Spleen (tissue), 11 donors: Measurements from ENCODE around the gene MGA. TPM values are rescaled to one million over a fixed set of nuclear protein-coding genes. Genes with fewer than 3 reads are reported as not detected.

Experiments used
- DNase-seq: peaks from one replicate; pipeline ENCODE4 v3.0.0-alpha.2; 2020
- H3K27ac ChIP-seq, 8 donors: fragments of 200-600 bp; sonication (generic) in 7 of 8; 1 replicate in 4 of 8; 2 replicates in 4 of 8; pipeline versions ENCODE4 v1.5.0 to v1.8.0; 2016 to 2021; ENCODE audit warnings: inconsistent platforms in 4 of 8, mild to moderate bottlenecking in 4 of 8, moderate library complexity in 1 of 8
- H3K27me3 ChIP-seq, 7 donors: fragments of 200-600 bp; sonication (generic) in 6 of 7; replicated peaks in 1 of 7; 1 replicate in 4 of 7; 2 replicates in 3 of 7; pipeline versions ENCODE4 v1.5.0 to v1.8.0; 2016 to 2021; ENCODE audit warnings: inconsistent platforms in 3 of 7, mild to moderate bottlenecking in 1 of 7
- H3K36me3 ChIP-seq, 6 donors: fragments of 200-600 bp; sonication (generic) in 5 of 6; 1 replicate in 4 of 6; 2 replicates in 2 of 6; pipeline versions ENCODE4 v1.5.0 to v1.8.0; 2016 to 2021; ENCODE audit warnings: inconsistent platforms in 2 of 6
- H3K4me1 ChIP-seq, 6 donors: fragments of 200-600 bp; sonication (generic) in 5 of 6; 1 replicate in 3 of 6; 2 replicates in 3 of 6; pipeline versions ENCODE4 v1.5.0 to v1.8.0; 2016 to 2021; ENCODE audit warnings: inconsistent platforms in 3 of 6
- H3K4me3 ChIP-seq, 8 donors: fragments of 200-600 bp; sonication (generic) in 7 of 8; 1 replicate in 4 of 8; 2 replicates in 4 of 8; pipeline versions ENCODE4 v1.5.0 to v1.8.0; 2016 to 2021; ENCODE audit warnings: inconsistent platforms in 4 of 8, mild to moderate bottlenecking in 4 of 8, moderate library complexity in 2 of 8
- H3K9me3 ChIP-seq, 8 donors: fragments of 200-600 bp; sonication (generic) in 7 of 8; 1 replicate in 4 of 8; 2 replicates in 4 of 8; pipeline versions ENCODE4 v1.5.0 to v1.8.0; 2016 to 2021; ENCODE audit warnings: inconsistent platforms in 4 of 8
- CTCF ChIP-seq, 11 experiments: fragments of 200-600 bp in 7 of 11; fragments of 450-650 bp in 4 of 11; sonication (generic) in 4 of 11; IDR thresholded peaks in 8 of 11; conservative IDR thresholded peaks in 3 of 11; 1 replicate in 7 of 11; 2 replicates in 4 of 11; pipeline versions ENCODE4 v1.4.0 to v1.8.0; 2016 to 2021; ENCODE audit warnings: antibody characterized with exemption in 11 of 11, inconsistent platforms in 4 of 11, mild to moderate bottlenecking in 1 of 11
- POLR2A ChIP-seq, 3 donors: fragments of 450-650 bp; IDR thresholded peaks; one replicate each; pipeline ENCODE4 v1.5.1; 2017; ENCODE audit warnings: antibody characterized with exemption in 3 of 3, mild to moderate bottlenecking in 1 of 3
- POLR2AphosphoS5 ChIP-seq, 3 donors: sonication (generic); formaldehyde crosslinking; IDR thresholded peaks; one replicate each; pipeline ENCODE4 v1.5.1; 2017; ENCODE audit warnings: antibody characterized with exemption in 3 of 3
- WGBS, 5 donors: extraction: QIAGEN DNeasy Blood & Tissue Kit in 3 of 5; methylation state at CpG; one replicate each; pipeline versions ENCODE4 v1.1.5 to v1.1.7; 2013 to 2018; 5-methylcytosine and 5-hydroxymethylcytosine counted together
- intact Hi-C: fragments of 100-400 bp; cut with DNase I; formaldehyde crosslinking; loops from one replicate; pipeline ENCODE4 v1.15.0; 2023; ENCODE audit warnings: low total_unique reads
- polyA plus RNA-seq, 3 donors: library from polyadenylated mRNA; stranded (reverse); fragments of 200-250 nt; gene quantifications; one replicate each; pipeline ENCODE4 v1.2.1, GENCODE V29; 2013
- total RNA-seq, 7 donors: library from RNA; depleted of rRNA in 3 of 7; stranded (reverse); fragments of >200 nt in 3 of 7; fragmentation: NEBNext Ultra II Directional in 4 of 7; extraction: Animal tissue kit (Norgen Biotek cat#: 25700) in 4 of 7; gene quantifications; one replicate each; pipeline versions ENCODE4 v1.1.0 to v1.2.1, GENCODE V29; 2016 to 2021
- donor health status: healthy with polysubstance abuse.
- donor health status: DM: no; HTN: no; CAD: no; lungs with moderate emphysema.
- donor health status: DM: no; HTN: no; CAD: no.
- donor health status: Bipolar disorder and iron deficiency.
- donor health status: healthy.
- donor health status: DM: no; HTN: no; CAD: no.
- donor health status: DM: yes; HTN: yes; CAD: no.

Gene MGA
- total and polyA plus RNA-seq, 10 donors = 2.7 to 67.7 (median 51.7) TPM

DNA sequence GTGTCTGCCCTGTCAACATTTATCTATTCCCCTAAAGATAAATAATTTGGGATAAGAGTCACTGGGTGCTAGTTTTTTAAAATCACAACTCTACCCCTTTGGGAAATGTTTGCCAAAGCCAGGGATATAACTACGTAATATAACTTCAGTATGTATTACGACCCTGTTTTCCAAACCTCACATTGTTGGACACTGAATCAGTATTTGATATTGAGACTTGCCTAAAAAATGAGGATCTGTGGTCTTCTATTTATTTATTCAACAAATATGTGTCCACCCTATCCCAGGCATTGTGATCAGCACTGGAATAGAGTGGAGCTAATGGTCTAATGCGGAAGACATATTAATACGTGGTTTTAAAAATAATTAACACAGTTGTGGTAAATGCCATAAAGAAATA lies 4.5 kb upstream of the MGA start:
- Histone ChIP-seq H3K4me3 (no peak overlapping the region), H3K27me3 (no peaks in the 10 kb centered on the region), H3K36me3 (no peaks in the 10 kb centered on the region), H3K4me1 (peaks cover 0 to 30% (median 12%) of the 10 kb centered on the region in 6 donors), H3K9me3 (peaks cover 0 to 7% (median 2%) of the 10 kb centered on the region in 8 donors), H3K27ac (no peak overlapping the region)
- no peak for TF ChIP-seq POLR2A (IDR thresholded peaks at IDR 0.05)
- TF ChIP-seq CTCF (IDR thresholded peaks at IDR 0.05 in 8 of 11, conservative IDR thresholded peaks at IDR 0.05 in 3 of 11) = no peak
- TF ChIP-seq POLR2AphosphoS5 (IDR thresholded peaks at IDR 0.05) = no peak
- intact Hi-C loops = no loop called here
- no peak for DNase-seq
- WGBS, 5 donors = 94 to 98% (median 97%) methylated on average over 4 of the region's 4 CpGs

GRCh38 chr15:41656188-41656587 lies 4.0 kb upstream of the MGA start:
- 65 to 79% (median 69%) methylated on average over 2 of the region's 2 CpGs for WGBS, 5 donors
- no peak overlapping the region for H3K27ac ChIP-seq

GRCh38 chr15:41658689-41659088 lies 1.5 kb upstream of the MGA start:
- TF ChIP-seq CTCF (IDR thresholded peaks at IDR 0.05 in 8 of 11, conservative IDR thresholded peaks at IDR 0.05 in 3 of 11) = no peak
- no peak for TF ChIP-seq POLR2AphosphoS5 (IDR thresholded peaks at IDR 0.05)
- no peak for TF ChIP-seq POLR2A (IDR thresholded peaks at IDR 0.05)
- WGBS, 5 donors = 49 to 86% (median 83%) methylated on average over 1 of the region's 1 CpG
- no peaks in the 10 kb centered on the region for H3K36me3 ChIP-seq
- no peak overlapping the region for H3K4me3 ChIP-seq
- H3K27ac ChIP-seq = no peak overlapping the region
- DNase-seq = no peak
- H3K4me1 ChIP-seq = peaks cover 6 to 56% (median 39%) of the 10 kb centered on the region in 6 donors
- no peaks in the 10 kb centered on the region for H3K9me3 ChIP-seq
- H3K27me3 ChIP-seq = no peaks in the 10 kb centered on the region
- intact Hi-C loops = no loop called here

More at GRCh38 chr15:41656188-41656587, 4.0 kb upstream of the MGA start:
- no peaks in the 10 kb centered on the region for H3K27me3 ChIP-seq
- DNase-seq = no peak
- H3K36me3 ChIP-seq = no peaks in the 10 kb centered on the region
- H3K4me1 ChIP-seq = peaks cover 0 to 35% (median 16%) of the 10 kb centered on the region in 6 donors
- H3K4me3 ChIP-seq = no peak overlapping the region
- TF ChIP-seq CTCF (IDR thresholded peaks at IDR 0.05 in 8 of 11, conservative IDR thresholded peaks at IDR 0.05 in 3 of 11) (no peak), POLR2A (IDR thresholded peaks at IDR 0.05) (no peak), POLR2AphosphoS5 (IDR thresholded peaks at IDR 0.05) (no peak)
- peaks cover 0 to 2% (median 0%) of the 10 kb centered on the region in 8 donors for H3K9me3 ChIP-seq
- intact Hi-C loops = no loop called here

DNA sequence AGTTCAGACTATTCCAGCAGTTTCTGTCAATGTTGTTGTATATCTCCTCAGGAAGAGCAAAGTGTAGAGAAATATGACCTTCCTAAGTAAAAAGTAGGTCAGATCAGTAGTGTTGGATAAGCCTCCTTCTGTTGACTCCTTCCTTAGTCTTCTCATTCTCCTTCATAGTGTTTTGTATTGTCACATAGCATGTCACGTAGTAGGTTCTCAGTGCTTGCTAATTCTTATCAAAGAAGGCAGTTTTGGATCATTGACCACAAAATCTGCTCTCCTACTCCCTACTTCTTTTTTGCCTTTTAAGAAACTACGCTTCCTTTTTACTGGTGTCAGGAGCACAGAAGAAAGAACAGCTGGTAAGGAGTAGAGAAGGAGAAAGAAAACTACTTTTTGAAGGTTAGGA lies 1.0 kb upstream of the MGA start:
- 69 to 87% (median 82%) methylated on average over 2 of the region's 2 CpGs for WGBS, 5 donors
- intact Hi-C loops = no loop called here
- no peak for TF ChIP-seq POLR2AphosphoS5 (IDR thresholded peaks at IDR 0.05)
- no peak for TF ChIP-seq CTCF (IDR thresholded peaks at IDR 0.05 in 8 of 11, conservative IDR thresholded peaks at IDR 0.05 in 3 of 11)
- no peak for TF ChIP-seq POLR2A (IDR thresholded peaks at IDR 0.05)
- Histone ChIP-seq H3K36me3 (no peaks in the 10 kb centered on the region), H3K27me3 (no peaks in the 10 kb centered on the region), H3K4me3 (peak overlapping the region in 1 of 8 donors; percentile 84), H3K9me3 (no peaks in the 10 kb centered on the region), H3K4me1 (peaks cover 6 to 56% (median 43%) of the 10 kb centered on the region in 6 donors), H3K27ac (no peak overlapping the region)
- DNase-seq = no peak
